ENCODE data around the gene HPN.
"Not testable (repeated sequence)": the region's sequence is repeated elsewhere in the genome, so short reads cannot be mapped to it uniquely, and the experiment has no call there.

HPN gene

GRCh38 chr19:35011737-35012682, 29.5 kb upstream of the HPN start:
- Histone ChIP-seq H3K36me3 (ENCODE audit: control insufficient read depth, insufficient read depth, low read length) (no peaks in the 10 kb centered on the region), H3K4me1 (ENCODE audit: control insufficient read depth, insufficient read depth, low read length) (peaks cover 17% of the 10 kb centered on the region), H3K27me3 (ENCODE audit: control insufficient read depth, insufficient read depth, low read length) (no peaks in the 10 kb centered on the region), H3K4me3 (ENCODE audit: low read length) (no peak overlapping the region), H3K9ac (ENCODE audit: low read length) (no peak overlapping the region), H3K9me3 (ENCODE audit: control insufficient read depth, low read length) (no peaks in the 10 kb centered on the region)

DNA sequence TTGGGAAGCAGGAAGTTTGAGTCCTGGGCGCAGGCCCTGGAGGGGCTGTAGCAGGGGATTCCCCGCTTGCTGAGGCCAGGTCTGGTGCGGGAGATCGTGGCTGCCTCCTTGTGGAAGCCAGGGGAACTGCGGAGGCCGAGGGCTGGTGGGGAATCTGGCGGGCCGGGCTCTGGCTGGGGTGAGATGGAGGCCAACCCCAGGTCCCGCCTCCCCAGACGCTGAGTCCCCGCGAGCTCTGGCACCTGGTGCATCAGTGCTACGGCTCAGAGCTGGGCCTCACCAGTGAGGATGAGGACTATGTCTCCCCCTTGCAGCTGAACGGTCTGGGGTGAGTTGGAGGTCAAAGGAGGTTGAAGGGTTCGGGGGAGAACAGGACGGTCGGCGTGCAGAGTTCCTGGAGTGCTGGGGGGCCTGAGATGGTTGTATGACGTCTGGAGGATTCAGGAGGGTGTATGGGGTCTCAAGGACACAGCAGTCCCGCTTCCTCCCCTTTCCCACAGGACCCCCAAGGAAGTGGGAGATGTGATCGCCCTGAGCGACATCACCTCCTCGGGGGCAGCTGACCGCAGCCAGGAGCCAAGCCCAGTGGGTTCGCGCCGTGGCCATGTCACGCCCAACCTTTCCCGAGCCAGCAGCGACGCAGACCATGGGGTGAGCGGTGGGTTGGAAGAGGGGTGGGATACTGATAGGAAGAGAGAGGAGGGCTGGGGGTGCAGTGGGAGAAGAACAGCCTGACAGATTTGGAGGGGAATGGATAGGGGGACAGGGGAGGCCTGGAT, 28.3 kb upstream of the HPN start:
- Histone ChIP-seq H3K9ac (ENCODE audit: low read length) (no peak overlapping the region), H3K36me3 (ENCODE audit: control insufficient read depth, insufficient read depth, low read length) (no peaks in the 10 kb centered on the region)

GRCh38 chr19:35013820-35014754, 27.4 kb upstream of the HPN start:
- Histone ChIP-seq H3K4me1 (ENCODE audit: control insufficient read depth, insufficient read depth, low read length) (peaks cover 15% of the 10 kb centered on the region), H3K27me3 (ENCODE audit: control insufficient read depth, insufficient read depth, low read length) (no peaks in the 10 kb centered on the region), H3K9me3 (ENCODE audit: control insufficient read depth, low read length) (no peaks in the 10 kb centered on the region), H3K4me3 (ENCODE audit: low read length) (no peak overlapping the region), H3K9ac (ENCODE audit: low read length) (no peak overlapping the region), H3K36me3 (ENCODE audit: control insufficient read depth, insufficient read depth, low read length) (no peaks in the 10 kb centered on the region)

More for the DNA sequence above, 28.3 kb upstream of the HPN start:
- H3K4me3 ChIP-seq (ENCODE audit: low read length), result no peak overlapping the region
- H3K27me3 ChIP-seq (ENCODE audit: control insufficient read depth, insufficient read depth, low read length), result no peaks in the 10 kb centered on the region
- no peaks in the 10 kb centered on the region for H3K9me3 ChIP-seq (ENCODE audit: control insufficient read depth, low read length)
- H3K4me1 ChIP-seq (ENCODE audit: control insufficient read depth, insufficient read depth, low read length), result peaks cover 15% of the 10 kb centered on the region

DNA sequence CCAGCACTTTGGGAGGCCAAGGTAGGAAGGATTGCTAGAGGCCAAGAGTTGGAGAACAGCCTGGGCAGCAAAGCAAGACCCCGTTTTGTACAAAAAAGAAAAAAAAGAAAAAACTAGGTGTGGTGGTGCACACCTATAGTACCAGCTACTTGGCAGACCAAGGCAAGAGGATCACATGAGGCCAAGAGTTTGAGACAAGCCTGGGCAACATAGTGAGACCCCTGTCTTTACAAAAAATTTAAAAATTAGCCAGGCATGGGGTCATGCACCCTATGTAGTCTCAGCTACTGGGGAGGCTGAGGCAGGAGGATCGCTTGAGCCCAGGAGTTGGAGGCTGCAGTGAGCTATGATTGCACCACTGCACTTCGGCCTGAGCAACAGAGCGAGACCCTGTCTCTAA, 26.7 kb upstream of the HPN start:
- H3K4me1 ChIP-seq (ENCODE audit: control insufficient read depth, insufficient read depth, low read length), result peaks cover 15% of the 10 kb centered on the region
- not testable (repeated sequence) for H3K4me3 ChIP-seq (ENCODE audit: low read length); H3K36me3 ChIP-seq (ENCODE audit: control insufficient read depth, insufficient read depth, low read length); H3K9me3 ChIP-seq (ENCODE audit: control insufficient read depth, low read length); H3K9ac ChIP-seq (ENCODE audit: low read length); H3K27me3 ChIP-seq (ENCODE audit: control insufficient read depth, insufficient read depth, low read length)

DNA sequence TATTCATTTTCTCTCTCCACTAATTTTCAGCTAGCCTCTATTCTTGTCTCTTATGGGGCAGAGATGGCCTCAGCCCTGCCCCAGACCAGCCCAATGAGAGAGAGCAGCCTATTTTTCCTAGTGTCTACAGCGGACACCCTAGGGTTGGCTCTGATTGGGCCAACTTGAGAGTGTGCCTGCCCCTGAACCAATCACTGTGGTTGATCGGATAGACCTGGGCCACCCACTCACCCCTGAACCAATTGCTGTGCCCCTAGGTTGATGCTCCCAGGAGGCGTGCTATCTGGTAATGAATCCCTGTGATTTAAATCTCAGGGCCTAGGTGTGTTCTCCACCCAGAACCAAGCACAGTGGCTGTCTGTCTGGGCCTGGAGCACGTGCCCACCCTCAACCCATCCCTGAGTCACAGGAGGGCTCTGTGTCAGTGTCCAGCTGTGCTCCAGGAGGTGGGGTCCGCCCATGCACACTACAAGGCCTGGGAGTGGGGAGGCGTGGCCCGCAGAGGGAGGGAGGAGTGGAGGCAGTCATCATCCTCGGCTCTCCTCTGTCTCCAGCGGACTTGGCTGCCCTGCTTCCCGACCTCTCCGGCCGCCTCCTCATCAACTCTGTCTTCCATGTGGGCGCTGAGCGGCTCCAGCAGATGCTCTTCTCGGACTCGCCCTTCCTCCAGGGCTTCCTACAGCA, 26.1 kb upstream of the HPN start:
- Histone ChIP-seq H3K4me3 (ENCODE audit: low read length) (no peak overlapping the region), H3K9me3 (ENCODE audit: control insufficient read depth, low read length) (no peaks in the 10 kb centered on the region), H3K9ac (ENCODE audit: low read length) (no peak overlapping the region), H3K36me3 (ENCODE audit: control insufficient read depth, insufficient read depth, low read length) (peaks cover 6% of the 10 kb centered on the region), H3K4me1 (ENCODE audit: control insufficient read depth, insufficient read depth, low read length) (peaks cover 15% of the 10 kb centered on the region), H3K27me3 (ENCODE audit: control insufficient read depth, insufficient read depth, low read length) (no peaks in the 10 kb centered on the region)

DNA sequence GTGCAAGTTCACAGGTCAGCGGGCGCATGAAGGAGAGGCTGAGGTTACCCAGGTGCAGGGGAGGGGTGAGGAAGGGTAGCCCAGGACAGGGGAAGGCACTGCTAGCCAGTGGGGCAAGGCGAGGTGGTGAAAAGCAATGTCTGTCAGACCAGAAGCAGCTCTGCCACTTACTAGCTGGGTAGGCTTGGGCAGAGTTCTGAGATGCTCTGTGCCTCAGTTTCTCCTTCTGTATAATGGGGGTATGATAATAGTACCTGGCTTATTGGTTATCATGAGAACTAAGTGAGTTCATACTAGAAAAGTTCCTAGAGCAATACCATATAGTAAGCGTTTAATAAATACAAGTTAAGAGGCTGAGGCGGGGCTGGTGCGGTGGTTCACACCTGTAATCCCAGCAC, 25.6 kb upstream of the HPN start:
- Histone ChIP-seq H3K9me3 (ENCODE audit: control insufficient read depth, low read length) (no peaks in the 10 kb centered on the region), H3K4me3 (ENCODE audit: low read length) (no peak overlapping the region), H3K9ac (ENCODE audit: low read length) (no peak overlapping the region), H3K27me3 (ENCODE audit: control insufficient read depth, insufficient read depth, low read length) (no peaks in the 10 kb centered on the region), H3K36me3 (ENCODE audit: control insufficient read depth, insufficient read depth, low read length) (peaks cover 6% of the 10 kb centered on the region), H3K4me1 (ENCODE audit: control insufficient read depth, insufficient read depth, low read length) (peaks cover 15% of the 10 kb centered on the region)

GRCh38 chr19:35017507-35017906, 24.0 kb upstream of the HPN start:
- H3K36me3 ChIP-seq (ENCODE audit: control insufficient read depth, insufficient read depth, low read length), result peaks cover 6% of the 10 kb centered on the region
- H3K9ac ChIP-seq (ENCODE audit: low read length), result no peak overlapping the region
- no peaks in the 10 kb centered on the region for H3K27me3 ChIP-seq (ENCODE audit: control insufficient read depth, insufficient read depth, low read length)
- H3K9me3 ChIP-seq (ENCODE audit: control insufficient read depth, low read length), result no peaks in the 10 kb centered on the region
- no peak overlapping the region for H3K4me3 ChIP-seq (ENCODE audit: low read length)
- peaks cover 14% of the 10 kb centered on the region for H3K4me1 ChIP-seq (ENCODE audit: control insufficient read depth, insufficient read depth, low read length)

DNA sequence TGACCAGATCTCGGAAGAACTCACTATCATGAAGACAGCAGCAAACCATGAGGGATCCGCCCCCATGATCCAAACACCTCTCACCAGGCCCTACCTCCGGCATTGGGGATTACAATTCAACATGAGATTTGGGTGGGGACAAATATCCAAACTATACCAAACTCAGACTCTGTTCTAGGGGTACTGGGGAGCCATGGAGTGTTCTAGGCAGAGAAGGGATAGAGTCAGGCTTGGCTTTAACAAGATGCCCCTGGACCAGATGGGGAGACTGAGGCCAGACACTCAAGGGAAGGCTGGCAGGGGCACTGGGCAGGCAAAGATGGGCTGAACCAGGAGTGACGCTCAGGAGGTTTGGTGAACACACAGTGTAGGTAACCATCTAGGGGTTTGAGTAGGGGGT, 23.1 kb upstream of the HPN start:
- H3K27me3 ChIP-seq (ENCODE audit: control insufficient read depth, insufficient read depth, low read length), result no peaks in the 10 kb centered on the region
- peaks cover 6% of the 10 kb centered on the region for H3K36me3 ChIP-seq (ENCODE audit: control insufficient read depth, insufficient read depth, low read length)
- no peak overlapping the region for H3K9ac ChIP-seq (ENCODE audit: low read length)
- H3K4me1 ChIP-seq (ENCODE audit: control insufficient read depth, insufficient read depth, low read length), result peaks cover 6% of the 10 kb centered on the region
- H3K9me3 ChIP-seq (ENCODE audit: control insufficient read depth, low read length), result no peaks in the 10 kb centered on the region
- H3K4me3 ChIP-seq (ENCODE audit: low read length), result no peak overlapping the region

DNA sequence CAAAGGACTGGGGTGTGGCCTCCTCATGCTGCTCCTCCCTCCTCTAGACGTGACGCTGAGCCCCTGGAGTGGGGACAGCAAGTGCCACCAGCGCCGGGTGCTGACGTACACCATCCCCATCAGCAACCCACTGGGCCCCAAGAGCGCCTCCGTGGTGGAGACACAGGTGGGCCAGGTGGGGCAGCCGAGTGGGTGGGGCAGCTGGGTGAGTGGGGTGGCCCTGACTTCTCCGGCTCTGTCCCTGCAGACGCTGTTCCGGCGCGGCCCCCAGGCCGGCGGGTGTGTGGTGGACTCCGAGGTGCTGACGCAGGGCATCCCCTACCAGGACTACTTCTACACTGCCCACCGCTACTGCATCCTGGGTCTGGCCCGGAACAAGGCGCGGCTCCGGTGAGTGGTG, 22.4 kb upstream of the HPN start:
- peaks cover 2% of the 10 kb centered on the region for H3K4me1 ChIP-seq (ENCODE audit: control insufficient read depth, insufficient read depth, low read length)
- no peak overlapping the region for H3K4me3 ChIP-seq (ENCODE audit: low read length)
- H3K9ac ChIP-seq (ENCODE audit: low read length), result no peak overlapping the region
- H3K27me3 ChIP-seq (ENCODE audit: control insufficient read depth, insufficient read depth, low read length), result no peaks in the 10 kb centered on the region
- peaks cover 6% of the 10 kb centered on the region for H3K36me3 ChIP-seq (ENCODE audit: control insufficient read depth, insufficient read depth, low read length)
- H3K9me3 ChIP-seq (ENCODE audit: control insufficient read depth, low read length), result no peaks in the 10 kb centered on the region

- Histone ChIP-seq H3K27me3 (ENCODE audit: control insufficient read depth, insufficient read depth, low read length) (no peaks in the 10 kb centered on the region), H3K9me3 (ENCODE audit: control insufficient read depth, low read length) (no peaks in the 10 kb centered on the region), H3K4me3 (ENCODE audit: low read length) (no peak overlapping the region), H3K36me3 (ENCODE audit: control insufficient read depth, insufficient read depth, low read length) (peaks cover 6% of the 10 kb centered on the region), H3K9ac (ENCODE audit: low read length) (no peak overlapping the region), H3K4me1 (ENCODE audit: control insufficient read depth, insufficient read depth, low read length) (no peaks in the 10 kb centered on the region)
These were observed 20.5 kb upstream of the HPN start for GRCh38 chr19:35021016-35021415.

DNA sequence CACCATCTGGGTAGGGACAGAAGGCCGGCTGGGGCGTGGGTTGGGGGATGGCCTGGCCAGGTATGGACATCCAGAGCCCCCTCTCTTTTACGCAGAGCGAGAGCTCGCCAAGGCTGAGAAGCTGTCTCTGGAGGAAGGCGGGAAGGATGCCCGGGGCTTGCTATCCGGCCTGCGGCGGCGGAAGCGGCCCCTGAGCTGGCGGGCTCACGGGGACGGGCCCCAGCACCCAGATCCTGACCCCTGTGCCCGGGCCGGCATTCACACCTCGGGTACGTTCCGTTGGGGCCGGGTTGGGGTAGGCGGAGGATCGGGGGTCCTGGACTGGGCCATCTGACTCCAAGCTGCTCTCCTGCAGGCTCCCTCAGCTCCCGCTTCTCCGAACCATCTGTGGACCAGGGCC, 19.9 kb upstream of the HPN start:
- H3K36me3 ChIP-seq (ENCODE audit: control insufficient read depth, insufficient read depth, low read length), result peaks cover 6% of the 10 kb centered on the region
- no peak overlapping the region for H3K4me3 ChIP-seq (ENCODE audit: low read length)
- H3K27me3 ChIP-seq (ENCODE audit: control insufficient read depth, insufficient read depth, low read length), result no peaks in the 10 kb centered on the region
- no peaks in the 10 kb centered on the region for H3K4me1 ChIP-seq (ENCODE audit: control insufficient read depth, insufficient read depth, low read length)
- no peaks in the 10 kb centered on the region for H3K9me3 ChIP-seq (ENCODE audit: control insufficient read depth, low read length)
- H3K9ac ChIP-seq (ENCODE audit: low read length), result no peak overlapping the region

All from mucosa of stomach (tissue), 1 donor.